Tibial nerve (tissue), 4 donors: ENCODE results near the gene PRM2. TPM values are rescaled to one million over a fixed set of nuclear protein-coding genes. Genes with fewer than 3 reads are reported as not detected.
A peak's percentile ranks its signal among the peaks of the same experiment; 100 is the strongest.

Experiments used
- DNase-seq, 2 donors: peaks; one replicate each; pipeline ENCODE4 v3.0.0-alpha.2; 2019; ENCODE audit warnings: low spot score in 2 of 2
- H3K27ac ChIP-seq, 4 donors: fragments of 200-600 bp; sonication (generic) in 3 of 4; one replicate each; pipeline ENCODE4 v1.5.1; 2017 to 2019; ENCODE audit warnings: mild to moderate bottlenecking in 1 of 4
- H3K27me3 ChIP-seq, 2 donors: fragments of 200-600 bp; sonication (generic) in 1 of 2; one replicate each; pipeline versions ENCODE4 v1.5.1 to v1.6.0; 2017 to 2019
- H3K36me3 ChIP-seq, 3 donors: fragments of 200-600 bp; sonication (generic); one replicate each; pipeline ENCODE4 v1.5.1; 2018 to 2019
- H3K4me1 ChIP-seq, 4 donors: fragments of 200-600 bp; sonication (generic) in 3 of 4; one replicate each; pipeline ENCODE4 v1.5.1; 2017 to 2019
- H3K4me3 ChIP-seq, 4 donors: fragments of 200-600 bp; sonication (generic) in 3 of 4; one replicate each; pipeline ENCODE4 v1.5.1; 2017 to 2019; ENCODE audit warnings: mild to moderate bottlenecking in 1 of 4, moderate library complexity in 1 of 4
- H3K9me3 ChIP-seq, 4 donors: fragments of 200-600 bp; sonication (generic) in 3 of 4; one replicate each; pipeline ENCODE4 v1.5.1; 2017 to 2019
- EP300 ChIP-seq, 2 donors: sonication (generic); formaldehyde crosslinking; IDR thresholded peaks; one replicate each; pipeline ENCODE4 v1.6.1; 2017; ENCODE audit warnings: antibody characterized with exemption in 2 of 2, mild to moderate bottlenecking in 1 of 2
- POLR2A ChIP-seq, 2 donors: fragments of 450-650 bp; IDR thresholded peaks; one replicate each; pipeline ENCODE4 v1.6.1; 2017; ENCODE audit warnings: antibody characterized with exemption in 2 of 2, mild to moderate bottlenecking in 2 of 2, moderate library complexity in 2 of 2
- WGBS, 2 donors: methylation state at CpG; one replicate each; pipeline ENCODE4 v1.1.5; 2018; 5-methylcytosine and 5-hydroxymethylcytosine counted together
- total RNA-seq, 4 donors: library from RNA; depleted of rRNA; stranded (reverse); fragments of >200 nt; gene quantifications; one replicate each; pipeline ENCODE4 v1.1.0, GENCODE V29; 2016
- TF ChIP-seq, protein P1 (sequence below), 5 experiments: fragments of 200-600 bp in 3 of 5; fragments of 450-650 bp in 2 of 5; sonication (generic) in 3 of 5; IDR thresholded peaks; one replicate each; pipeline ENCODE4 v1.5.1; 2016 to 2019; ENCODE audit warnings: antibody characterized with exemption in 5 of 5, mild to moderate bottlenecking in 3 of 5, moderate library complexity in 2 of 5

Gene PRM2
- total RNA-seq, 4 donors from 2014 or later = not detected

DNA sequence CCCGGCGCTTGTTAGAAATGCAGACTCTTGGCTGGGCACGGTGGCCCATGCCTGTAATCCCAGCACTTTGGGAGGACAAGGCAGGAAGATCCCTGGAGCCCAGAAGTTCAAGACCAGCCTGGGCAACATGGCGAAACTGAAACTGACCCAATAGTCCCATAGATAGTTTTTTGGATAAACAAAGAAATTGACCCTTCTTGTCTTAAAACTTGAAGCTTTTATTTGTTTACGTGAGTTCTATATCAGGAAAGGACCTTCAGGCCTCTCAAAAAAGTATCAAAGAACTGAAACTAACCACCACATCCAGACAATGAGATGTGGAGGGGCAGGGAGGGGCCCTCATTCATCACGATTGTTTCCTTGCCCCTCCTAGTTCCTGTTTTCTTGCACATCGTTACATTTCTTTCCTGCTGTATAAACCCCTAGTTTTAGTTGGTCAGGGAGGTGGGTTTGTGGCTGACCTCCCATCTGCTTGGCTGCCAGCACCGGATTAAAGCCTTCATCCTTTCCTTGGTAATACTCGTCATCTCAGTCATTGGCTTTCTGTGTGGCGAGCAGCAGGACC is 34.8 kb upstream of the PRM2 start:
- no peaks in the 10 kb centered on the region for H3K36me3 ChIP-seq
- H3K4me3 ChIP-seq = no peak overlapping the region
- DNase-seq = no peak
- peak overlapping the region in 1 of 4 donors; percentile 67 for H3K27ac ChIP-seq
- 74 to 77% methylated on average over 10 of the region's 10 CpGs for WGBS, 2 donors
- H3K9me3 ChIP-seq = no peaks in the 10 kb centered on the region
- no peak for TF ChIP-seq POLR2A (IDR thresholded peaks at IDR 0.05)
- TF ChIP-seq, protein P1, sequence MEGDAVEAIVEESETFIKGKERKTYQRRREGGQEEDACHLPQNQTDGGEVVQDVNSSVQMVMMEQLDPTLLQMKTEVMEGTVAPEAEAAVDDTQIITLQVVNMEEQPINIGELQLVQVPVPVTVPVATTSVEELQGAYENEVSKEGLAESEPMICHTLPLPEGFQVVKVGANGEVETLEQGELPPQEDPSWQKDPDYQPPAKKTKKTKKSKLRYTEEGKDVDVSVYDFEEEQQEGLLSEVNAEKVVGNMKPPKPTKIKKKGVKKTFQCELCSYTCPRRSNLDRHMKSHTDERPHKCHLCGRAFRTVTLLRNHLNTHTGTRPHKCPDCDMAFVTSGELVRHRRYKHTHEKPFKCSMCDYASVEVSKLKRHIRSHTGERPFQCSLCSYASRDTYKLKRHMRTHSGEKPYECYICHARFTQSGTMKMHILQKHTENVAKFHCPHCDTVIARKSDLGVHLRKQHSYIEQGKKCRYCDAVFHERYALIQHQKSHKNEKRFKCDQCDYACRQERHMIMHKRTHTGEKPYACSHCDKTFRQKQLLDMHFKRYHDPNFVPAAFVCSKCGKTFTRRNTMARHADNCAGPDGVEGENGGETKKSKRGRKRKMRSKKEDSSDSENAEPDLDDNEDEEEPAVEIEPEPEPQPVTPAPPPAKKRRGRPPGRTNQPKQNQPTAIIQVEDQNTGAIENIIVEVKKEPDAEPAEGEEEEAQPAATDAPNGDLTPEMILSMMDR (IDR thresholded peaks at IDR 0.05) = no peak
- no peak for TF ChIP-seq EP300 (IDR thresholded peaks at IDR 0.05)
- H3K4me1 ChIP-seq = peaks cover 0 to 24% (median 11%) of the 10 kb centered on the region in 4 donors
- H3K27me3 ChIP-seq = no peaks in the 10 kb centered on the region

DNA sequence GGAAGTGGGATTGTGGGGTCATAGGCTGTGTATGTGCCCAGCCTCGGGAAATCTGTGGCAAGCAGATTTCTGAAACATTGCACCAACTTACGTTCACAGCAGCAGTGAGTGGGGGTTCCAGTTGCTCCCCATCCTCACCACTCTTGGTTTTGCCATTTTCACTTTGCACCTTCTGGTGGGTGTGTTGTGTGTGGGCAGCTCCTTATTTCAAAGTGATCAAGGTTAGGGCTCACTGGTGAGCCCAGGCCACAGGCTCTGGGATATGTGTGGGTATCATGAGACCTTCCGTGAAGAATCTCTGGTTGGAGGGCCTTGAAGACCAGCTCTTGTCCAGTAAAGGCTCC is 34.3 kb upstream of the PRM2 start:
- no peak overlapping the region for H3K4me3 ChIP-seq
- DNase-seq = no peak
- H3K36me3 ChIP-seq = no peaks in the 10 kb centered on the region
- H3K27me3 ChIP-seq = no peaks in the 10 kb centered on the region
- 92 to 98% methylated on average over 3 of the region's 3 CpGs for WGBS, 2 donors
- H3K4me1 ChIP-seq = peaks cover 0 to 21% (median 11%) of the 10 kb centered on the region in 4 donors
- no peaks in the 10 kb centered on the region for H3K9me3 ChIP-seq
- H3K27ac ChIP-seq = peak overlapping the region in 1 of 4 donors; percentile 67
- TF ChIP-seq, protein P1 (IDR thresholded peaks at IDR 0.05) = no peak
- TF ChIP-seq POLR2A (IDR thresholded peaks at IDR 0.05) = no peak
- no peak for TF ChIP-seq EP300 (IDR thresholded peaks at IDR 0.05)

DNA sequence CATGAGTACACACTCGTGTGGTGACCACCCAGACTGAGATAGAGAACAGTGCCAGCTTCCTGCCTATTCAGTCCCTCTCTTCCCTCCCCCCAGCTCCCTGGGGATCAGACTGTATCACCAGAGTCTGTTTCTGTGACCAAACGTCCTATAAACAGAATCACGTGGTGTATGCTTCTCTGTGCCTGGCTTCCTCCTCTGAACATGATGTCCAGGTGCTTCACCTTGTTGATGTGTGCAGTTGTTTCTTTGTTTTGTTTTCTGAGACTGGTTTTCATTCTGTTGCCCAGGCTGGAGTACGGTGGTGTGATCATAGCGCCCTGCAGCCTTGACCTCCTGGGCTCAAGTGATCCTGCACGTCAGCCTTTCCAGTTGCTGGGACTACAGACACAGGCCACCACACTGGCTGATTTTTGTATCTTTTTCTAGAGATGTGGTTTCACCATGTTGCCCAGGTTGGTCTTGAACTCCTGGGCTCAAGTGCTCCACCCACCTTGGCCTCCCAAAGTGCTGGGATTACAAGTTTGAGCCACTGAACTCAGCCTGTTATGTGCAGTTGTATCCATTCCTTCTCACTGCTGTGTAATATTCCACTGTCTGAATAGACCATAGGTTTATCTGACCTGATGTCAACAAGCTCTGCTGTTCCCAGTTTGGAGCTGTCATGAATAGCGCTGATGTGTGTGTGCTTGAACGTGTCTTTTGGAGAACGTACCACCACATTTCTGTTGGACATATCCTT is 33.8 kb upstream of the PRM2 start:
- Histone ChIP-seq H3K36me3 (no peaks in the 10 kb centered on the region), H3K27me3 (no peaks in the 10 kb centered on the region), H3K4me1 (peaks cover 0 to 17% (median 11%) of the 10 kb centered on the region in 4 donors), H3K4me3 (no peak overlapping the region), H3K27ac (peak overlapping the region in 1 of 4 donors; percentile 67), H3K9me3 (no peaks in the 10 kb centered on the region)
- WGBS, 2 donors = 60 to 63% methylated on average over 9 of the region's 9 CpGs
- no peak for DNase-seq
- TF ChIP-seq EP300 (IDR thresholded peaks at IDR 0.05) = no peak
- TF ChIP-seq, protein P1 (IDR thresholded peaks at IDR 0.05) = no peak
- no peak for TF ChIP-seq POLR2A (IDR thresholded peaks at IDR 0.05)

DNA sequence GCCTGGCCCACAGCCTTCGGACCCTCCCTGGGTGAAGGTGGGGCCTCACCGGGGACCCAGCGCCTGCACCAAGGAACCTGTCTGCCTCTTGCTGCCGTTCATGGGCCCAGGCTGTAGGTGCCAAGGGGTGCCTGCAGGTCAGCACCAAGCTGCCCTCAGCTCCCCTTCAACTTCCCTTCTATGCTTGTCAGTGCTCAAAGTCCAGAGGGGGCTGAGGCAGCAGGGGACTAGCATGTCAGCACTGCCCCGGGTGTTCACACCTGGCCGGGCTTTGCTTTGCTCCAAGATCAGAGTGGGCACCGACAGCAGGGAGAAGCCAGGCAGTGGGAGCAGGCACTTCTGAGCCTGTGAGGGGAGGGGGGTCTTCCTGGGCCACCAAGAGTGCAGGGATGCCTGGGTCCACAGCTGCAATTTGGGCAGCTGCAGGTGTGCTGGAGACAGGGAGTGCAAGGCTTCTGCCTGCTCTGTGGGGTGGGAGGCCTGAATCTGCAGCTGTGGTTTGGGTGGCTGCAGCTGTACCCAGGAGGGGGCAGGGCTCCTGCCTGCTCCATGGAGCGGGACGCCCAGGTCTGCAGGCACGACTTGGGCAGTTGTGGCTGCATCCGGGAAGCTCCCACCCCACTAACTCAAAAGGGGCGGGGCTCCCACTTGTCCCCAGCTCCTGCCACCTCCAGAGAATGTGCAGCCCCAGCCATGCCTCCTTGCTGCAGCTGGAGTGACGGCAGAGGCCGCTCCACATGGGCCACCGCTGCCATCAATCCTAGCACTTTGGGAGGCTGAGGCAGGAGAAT is 32.4 kb upstream of the PRM2 start:
- DNase-seq = no peak
- Histone ChIP-seq H3K36me3 (no peaks in the 10 kb centered on the region), H3K9me3 (no peaks in the 10 kb centered on the region), H3K27ac (no peak overlapping the region), H3K27me3 (no peaks in the 10 kb centered on the region), H3K4me1 (peaks cover 0 to 17% (median 11%) of the 10 kb centered on the region in 4 donors), H3K4me3 (no peak overlapping the region)
- WGBS, 2 donors = 72 to 77% methylated on average over 13 to 14 of the region's 15 CpGs
- TF ChIP-seq EP300 (IDR thresholded peaks at IDR 0.05) (no peak), POLR2A (IDR thresholded peaks at IDR 0.05) (no peak)
- TF ChIP-seq, protein P1 (IDR thresholded peaks at IDR 0.05) = no peak
